AML-193 (cell line): Measurements from ENCODE around the gene FGF9.

ENCODE experiments used
- DNase-seq, 2 experiments: peaks; one replicate each; lab custom pipeline; 2025; lab: John Stamatoyannopoulos, UW

FGF9 gene

GRCh38 chr13:21710163-21710562, 39.3 kb downstream of the FGF9 start:
- DNase-seq: no peak

GRCh38 chr13:21717817-21718216, 46.9 kb downstream of the FGF9 start:
- no peak for DNase-seq

- no peak for DNase-seq
These were observed 48.6 kb downstream of the FGF9 start for GRCh38 chr13:21719463-21719862.

GRCh38 chr13:21723807-21724505, 53.1 kb downstream of the FGF9 start:
- no peak for DNase-seq

- no peak for DNase-seq
These were observed 59.5 kb downstream of the FGF9 start for GRCh38 chr13:21730186-21730880.

- no peak for DNase-seq
These were observed 62.8 kb downstream of the FGF9 start for GRCh38 chr13:21733475-21734263.

GRCh38 chr13:21734961-21735360, 64.1 kb downstream of the FGF9 start:
- no peak for DNase-seq

- DNase-seq: no peak
These were observed 65.0 kb downstream of the FGF9 start for GRCh38 chr13:21735701-21736401.

GRCh38 chr13:21736926-21737325, 66.1 kb downstream of the FGF9 start:
- no peak for DNase-seq

GRCh38 chr13:21738630-21739029, 67.8 kb downstream of the FGF9 start:
- no peak for DNase-seq

- no peak for DNase-seq
These were observed 68.9 kb downstream of the FGF9 start for GRCh38 chr13:21739771-21740170.

- DNase-seq: no peak
These were observed 70.6 kb downstream of the FGF9 start for GRCh38 chr13:21741396-21741979.

GRCh38 chr13:21742096-21742495, 71.2 kb downstream of the FGF9 start:
- no peak for DNase-seq

- no peak for DNase-seq
These were observed 73.3 kb downstream of the FGF9 start for GRCh38 chr13:21744149-21744548.

GRCh38 chr13:21745307-21745706, 74.4 kb downstream of the FGF9 start:
- no peak for DNase-seq

GRCh38 chr13:21747456-21747855, 76.6 kb downstream of the FGF9 start:
- no peak for DNase-seq

- DNase-seq: no peak
These were observed 77.3 kb downstream of the FGF9 start for GRCh38 chr13:21748166-21748565.

- DNase-seq: no peak
These were observed 78.5 kb downstream of the FGF9 start for GRCh38 chr13:21749410-21749809.

- DNase-seq: no peak
These were observed 81.6 kb downstream of the FGF9 start for GRCh38 chr13:21752501-21752900.

GRCh38 chr13:21753117-21753729, 82.3 kb downstream of the FGF9 start:
- no peak for DNase-seq
